Measurements from ENCODE around the gene HSFX1. TPM values are rescaled to one million over a fixed set of nuclear protein-coding genes. Genes with fewer than 3 reads are reported as not detected.
"Not testable (repeated sequence)": the region's sequence is repeated elsewhere in the genome, so short reads cannot be mapped to it uniquely, and the experiment has no call there.

HSFX1 gene
- total RNA-seq, 2 donors from 2014 or later: 1.4 to 1.8 TPM

DNA sequence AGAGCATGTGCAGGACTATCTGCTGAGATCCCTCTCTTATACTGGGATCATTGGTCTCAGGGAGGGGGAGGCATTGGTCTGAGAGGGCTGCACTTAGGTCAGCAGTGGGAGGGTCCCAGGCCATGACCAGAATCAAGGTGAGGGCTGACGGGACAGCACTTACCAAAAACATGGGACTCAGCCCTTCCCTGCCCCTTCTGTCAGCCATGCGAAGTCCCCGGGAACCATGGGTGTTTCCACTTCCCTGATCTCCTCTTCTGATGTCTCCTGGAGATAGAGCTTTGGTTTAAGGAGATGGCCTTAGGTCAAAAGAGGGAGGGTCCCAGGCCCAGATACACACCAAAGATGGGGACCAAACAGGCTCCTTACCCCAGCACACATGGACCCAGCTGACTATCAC lies 12.9 kb upstream of the HSFX1 start:
- Histone ChIP-seq H3K9me3 (no peaks in the 10 kb centered on the region), H3K4me1 (no peaks in the 10 kb centered on the region), H3K4me3 (no peak overlapping the region), H3K27ac (no peak overlapping the region), H3K27me3 (no peaks in the 10 kb centered on the region), H3K36me3 (no peaks in the 10 kb centered on the region)
- no peak for TF ChIP-seq CTCF (IDR thresholded peaks at IDR 0.05)
- peak; percentile 23 for DNase-seq (ENCODE audit: low spot score)

- peak; percentile 28 for DNase-seq (ENCODE audit: low spot score)
- not testable (repeated sequence) for H3K4me3 ChIP-seq
Observed at GRCh38 chrX:149761858-149762674, 11.8 kb upstream of the HSFX1 start.

GRCh38 chrX:149762696-149763614 lies 10.9 kb upstream of the HSFX1 start:
- no peak overlapping the region for H3K27ac ChIP-seq
- peak; percentile 52 for DNase-seq (ENCODE audit: low spot score)
- H3K4me1 ChIP-seq: no peaks in the 10 kb centered on the region
- no peak overlapping the region for H3K4me3 ChIP-seq
- no peaks in the 10 kb centered on the region for H3K36me3 ChIP-seq
- no peak for TF ChIP-seq CTCF (IDR thresholded peaks at IDR 0.05)
- H3K27me3 ChIP-seq: no peaks in the 10 kb centered on the region
- H3K9me3 ChIP-seq: no peaks in the 10 kb centered on the region

More at GRCh38 chrX:149761858-149762674, 11.8 kb upstream of the HSFX1 start:
- H3K27me3 ChIP-seq, H3K36me3 ChIP-seq, H3K27ac ChIP-seq, H3K4me1 ChIP-seq, H3K9me3 ChIP-seq: not testable (repeated sequence)

DNA sequence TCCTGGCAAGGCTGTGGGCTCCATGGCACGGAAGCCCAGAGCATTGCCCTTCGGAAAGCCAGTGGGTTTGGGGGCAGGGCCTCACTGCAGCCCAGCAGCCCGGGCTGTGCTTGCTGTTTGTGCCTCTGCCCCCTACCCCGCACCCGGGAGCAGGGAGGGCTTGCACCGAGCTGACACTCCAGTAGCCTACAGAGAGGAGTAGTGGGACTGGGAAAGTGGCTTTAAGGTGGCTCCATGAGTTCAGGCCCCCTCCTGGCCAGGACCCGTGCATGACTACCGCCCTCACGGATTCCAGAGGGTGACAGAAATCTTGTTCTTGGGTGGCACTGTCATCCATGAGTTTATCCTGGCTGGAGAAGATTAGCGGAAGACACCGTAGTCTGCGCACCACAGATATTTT lies 3.5 kb upstream of the HSFX1 start:
- DNase-seq (ENCODE audit: low spot score): peak; percentile 47
- H3K36me3 ChIP-seq, H3K9me3 ChIP-seq, H3K4me3 ChIP-seq, H3K27me3 ChIP-seq, H3K4me1 ChIP-seq, H3K27ac ChIP-seq: not testable (repeated sequence)

DNA sequence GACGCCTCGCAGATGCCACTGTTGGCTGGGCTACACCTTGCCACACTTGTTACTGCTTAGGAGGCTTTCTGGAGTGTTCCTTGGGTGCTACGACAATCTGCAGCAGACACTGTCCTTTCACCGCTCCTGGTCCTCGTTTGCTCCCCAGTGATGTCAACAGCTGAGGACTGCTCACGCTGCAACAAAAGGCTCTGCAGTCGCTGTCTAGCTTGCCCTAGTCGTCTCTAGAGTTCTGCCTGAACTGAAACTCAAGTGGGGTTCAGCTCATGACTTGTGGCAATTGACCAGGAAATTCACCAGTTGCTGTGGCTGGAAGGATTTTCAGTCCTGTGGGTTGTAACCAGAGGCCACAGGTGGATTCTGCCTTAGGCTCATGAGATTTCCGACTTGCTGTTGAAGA lies 842 bp upstream of the HSFX1 start:
- not testable (repeated sequence) for H3K27me3 ChIP-seq; DNase-seq (ENCODE audit: low spot score)

GRCh38 chrX:149777999-149778398 lies 4.1 kb downstream of the HSFX1 start:
- not testable (repeated sequence) for DNase-seq (ENCODE audit: low spot score); H3K36me3 ChIP-seq; H3K9me3 ChIP-seq; H3K27ac ChIP-seq; H3K4me1 ChIP-seq; H3K27me3 ChIP-seq; H3K4me3 ChIP-seq

More for the DNA sequence above, 842 bp upstream of the HSFX1 start:
- not testable (repeated sequence) for H3K4me1 ChIP-seq, H3K36me3 ChIP-seq, H3K9me3 ChIP-seq, H3K27ac ChIP-seq, H3K4me3 ChIP-seq

DNA sequence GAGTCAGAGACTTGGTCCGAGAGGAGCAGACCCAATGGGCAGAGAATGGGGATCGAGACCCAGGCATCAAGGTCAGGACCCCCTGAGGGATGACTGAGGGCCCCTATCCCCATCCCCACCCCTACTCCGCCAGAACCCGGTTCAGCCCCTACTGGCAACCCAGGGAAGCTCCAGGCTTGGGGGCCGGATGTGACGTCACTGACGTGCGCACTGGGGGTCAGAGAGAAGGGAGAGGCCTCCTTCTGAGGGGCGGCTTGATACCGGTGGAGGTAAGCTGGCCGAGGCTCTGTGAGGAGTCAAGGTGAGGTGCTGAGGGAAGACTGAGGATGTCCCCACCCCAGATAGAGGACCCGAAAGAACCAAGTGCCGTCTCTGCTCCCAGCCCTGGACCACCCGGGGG lies 7.9 kb downstream of the HSFX1 start, which contains the start of gene MAGEA9:
MAGEA9 (plus strand) TSS at position 204 of the 400 bp plus-strand sequence. CDS start 4,281 bp downstream, outside the sequence.
- not testable (repeated sequence) for H3K4me1 ChIP-seq; DNase-seq (ENCODE audit: low spot score); H3K9me3 ChIP-seq; H3K4me3 ChIP-seq; H3K36me3 ChIP-seq; H3K27me3 ChIP-seq; H3K27ac ChIP-seq

GRCh38 chrX:149795531-149795930 lies 21.7 kb downstream of the HSFX1 start:
- H3K27me3 ChIP-seq; H3K36me3 ChIP-seq; H3K9me3 ChIP-seq; H3K4me1 ChIP-seq; H3K4me3 ChIP-seq; DNase-seq (ENCODE audit: low spot score); H3K27ac ChIP-seq: not testable (repeated sequence)

Data from right atrium auricular region (tissue), 2 donors.